Smooth muscle cell (in vitro differentiated cells): ENCODE results near the gene IDH2. TPM values are rescaled to one million over a fixed set of nuclear protein-coding genes. Genes with fewer than 3 reads are reported as not detected.

ENCODE experiments used
- DNase-seq: peaks from one replicate; lab custom pipeline; 2025; ENCODE audit not compliant: unreplicated experiment; lab: John Stamatoyannopoulos, UW
- H2AFZ ChIP-seq: fragments of 200-600 bp; sonication (generic); 2 replicates; pipeline ENCODE4 v1.6.0; 2016; ENCODE audit warnings: antibody characterized with exemption, low read depth, mild to moderate bottlenecking
- H3F3A ChIP-seq: fragments of 200-600 bp; sonication (generic); 2 replicates; pipeline ENCODE4 v1.6.0; 2017; ENCODE audit warnings: antibody characterized with exemption, low read depth
- H3K27ac ChIP-seq: fragments of 200-600 bp; sonication (generic); 2 replicates; pipeline ENCODE4 v1.5.1; 2016; ENCODE audit warnings: low read depth, mild to moderate bottlenecking
- H3K27me3 ChIP-seq: fragments of 200-600 bp; sonication (generic); 2 replicates; pipeline ENCODE4 v1.6.1; 2016; ENCODE audit warnings: low read depth, mild to moderate bottlenecking
- H3K36me3 ChIP-seq: fragments of 200-600 bp; sonication (generic); 2 replicates; pipeline ENCODE4 v1.5.1; 2016; ENCODE audit warnings: low read depth
- H3K4me1 ChIP-seq: fragments of 200-600 bp; sonication (generic); 2 replicates; pipeline ENCODE4 v1.5.1; 2016; ENCODE audit warnings: low read depth
- H3K4me2 ChIP-seq: fragments of 200-600 bp; sonication (generic); 2 replicates; pipeline ENCODE4 v1.6.0; 2016; ENCODE audit warnings: mild to moderate bottlenecking
- H3K4me3 ChIP-seq: fragments of 200-600 bp; sonication (generic); 2 replicates; pipeline ENCODE4 v1.5.1; 2016; ENCODE audit warnings: mild to moderate bottlenecking
- H3K79me2 ChIP-seq: fragments of 200-600 bp; sonication (generic); 2 replicates; pipeline ENCODE4 v1.6.0; 2016; ENCODE audit warnings: low read depth, mild to moderate bottlenecking
- H3K9ac ChIP-seq: fragments of 200-600 bp; sonication (generic); 2 replicates; pipeline ENCODE4 v1.6.0; 2016; ENCODE audit warnings: low read depth
- H3K9me3 ChIP-seq: fragments of 200-600 bp; sonication (generic); replicated peaks from 2 replicates; pipeline ENCODE4 v1.5.1; 2016; ENCODE audit warnings: low read depth
- H4K20me1 ChIP-seq: fragments of 200-600 bp; sonication (generic); 2 replicates; pipeline ENCODE4 v1.6.0; 2016; ENCODE audit warnings: low read depth
- CTCF ChIP-seq: fragments of 200-600 bp; sonication (generic); IDR thresholded peaks from 2 replicates; pipeline ENCODE4 v1.5.1; 2017; ENCODE audit warnings: borderline replicate concordance, mild to moderate bottlenecking, antibody characterized with exemption; ENCODE audit not compliant: insufficient read depth, poor library complexity, severe bottlenecking
- WGBS: methylation state at CpG from one replicate; pipeline ENCODE4 v1.1.7; 2016; ENCODE audit warnings: low lambda C conversion rate; 5-methylcytosine and 5-hydroxymethylcytosine counted together
- polyA plus RNA-seq: library from polyadenylated mRNA; unstranded; fragments of >200 nt; fragmentation: Nextera tagmentation; extraction: Ambion mirVana; gene quantifications from 2 replicates; pipeline ENCODE4 v1.2.1, GENCODE V29; 2016
- total RNA-seq: library from RNA; depleted of rRNA; stranded (reverse); fragments of >200 nt; gene quantifications from 2 replicates; pipeline ENCODE4 v1.2.3, GENCODE V29; 2014

Gene IDH2
- total and polyA plus RNA-seq, 2 experiments from 2014 or later, result 67.9 to 278 TPM

- no peak overlapping the region for H3K27ac ChIP-seq
- H3K4me2 ChIP-seq, result no peak overlapping the region
- DNase-seq, result no peak
- 97% methylated on average over 33 of the region's 55 CpGs for WGBS
- no peaks in the 10 kb centered on the region for H3F3A ChIP-seq
- no peak overlapping the region for H2AFZ ChIP-seq
- H3K4me1 ChIP-seq, result peaks cover 8% of the 10 kb centered on the region
- no peak for TF ChIP-seq CTCF
- no peak overlapping the region for H3K4me3 ChIP-seq
- no peak overlapping the region for H3K9ac ChIP-seq
- H3K27me3 ChIP-seq, result no peaks in the 10 kb centered on the region
- H4K20me1 ChIP-seq, result peaks cover 41% of the 10 kb centered on the region
- no peaks in the 10 kb centered on the region for H3K79me2 ChIP-seq
- H3K9me3 ChIP-seq, result no peaks in the 10 kb centered on the region
- no peaks in the 10 kb centered on the region for H3K36me3 ChIP-seq
These were observed 34.9 kb downstream of the IDH2 start for GRCh38 chr15:90067181-90067952.

GRCh38 chr15:90065682-90066049, 36.6 kb downstream of the IDH2 start:
- Histone ChIP-seq H3K27me3 (no peaks in the 10 kb centered on the region), H3K4me3 (no peak overlapping the region), H2AFZ (no peak overlapping the region), H3K9ac (no peak overlapping the region), H3K9me3 (no peaks in the 10 kb centered on the region), H3F3A (no peaks in the 10 kb centered on the region), H3K4me1 (peaks cover 18% of the 10 kb centered on the region), H3K36me3 (no peaks in the 10 kb centered on the region), H3K27ac (no peak overlapping the region), H3K79me2 (peaks cover 9% of the 10 kb centered on the region), H3K4me2 (no peak overlapping the region), H4K20me1 (peaks cover 30% of the 10 kb centered on the region)
- DNase-seq, result no peak
- no peak for TF ChIP-seq CTCF
- WGBS, result 96% methylated on average over 7 of the region's 7 CpGs

- Histone ChIP-seq H3K4me2 (peak overlapping the region; percentile 47), H3K27me3 (no peaks in the 10 kb centered on the region), H3K79me2 (peaks cover 9% of the 10 kb centered on the region), H3F3A (no peaks in the 10 kb centered on the region), H3K27ac (no peak overlapping the region), H4K20me1 (peaks cover 25% of the 10 kb centered on the region), H3K9ac (no peak overlapping the region), H3K4me1 (peaks cover 18% of the 10 kb centered on the region), H3K4me3 (no peak overlapping the region), H2AFZ (no peak overlapping the region), H3K36me3 (no peaks in the 10 kb centered on the region), H3K9me3 (no peaks in the 10 kb centered on the region)
- no peak for TF ChIP-seq CTCF
- 57% methylated on average over 30 of the region's 30 CpGs for WGBS
- DNase-seq, result no peak
These were observed 37.2 kb downstream of the IDH2 start for GRCh38 chr15:90064911-90065681.
